ENCODE data around the gene CD14.

GRCh38 chr5:140630292-140631035, 2.5 kb downstream of the CD14 start:
- no peak for TF ChIP-seq GATA3 (IDR thresholded peaks at IDR 0.05; ENCODE audit: low read depth, low read length)
- TF ChIP-seq GATA2 (IDR thresholded peaks at IDR 0.05; ENCODE audit: low read depth, low read length) = no peak
